Activated naive CD4-positive, alpha-beta T cell treated with anti-CD3 and anti-CD28 coated beads, Interleukin-2, amount 50 U/mL, for 16 hours (primary cell): Measurements from ENCODE around the gene MYBPC3.

ENCODE experiments used
- DNase-seq: peaks from one replicate; pipeline ENCODE4 v3.0.0-alpha.2; 2020

Gene MYBPC3

DNA sequence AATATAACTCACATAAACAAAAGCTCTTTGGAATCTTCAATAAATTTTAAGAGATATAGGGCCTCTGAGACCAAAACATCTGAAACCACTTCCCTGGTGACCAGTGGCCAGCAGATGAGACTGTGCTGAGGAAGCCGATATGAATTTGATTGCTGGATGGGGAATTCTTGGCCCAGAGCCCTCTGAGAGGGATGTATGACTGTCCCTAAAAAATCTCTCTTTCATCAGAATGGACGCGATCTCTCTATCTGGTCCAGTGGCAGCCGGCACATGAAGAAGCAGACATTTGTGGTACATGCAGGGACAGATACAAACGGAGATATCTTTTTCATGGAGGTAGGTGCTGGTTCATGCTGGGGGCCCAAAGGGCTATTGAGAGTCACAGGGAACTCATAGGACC, 37.5 kb downstream of the MYBPC3 start:
- DNase-seq, result no peak

DNA sequence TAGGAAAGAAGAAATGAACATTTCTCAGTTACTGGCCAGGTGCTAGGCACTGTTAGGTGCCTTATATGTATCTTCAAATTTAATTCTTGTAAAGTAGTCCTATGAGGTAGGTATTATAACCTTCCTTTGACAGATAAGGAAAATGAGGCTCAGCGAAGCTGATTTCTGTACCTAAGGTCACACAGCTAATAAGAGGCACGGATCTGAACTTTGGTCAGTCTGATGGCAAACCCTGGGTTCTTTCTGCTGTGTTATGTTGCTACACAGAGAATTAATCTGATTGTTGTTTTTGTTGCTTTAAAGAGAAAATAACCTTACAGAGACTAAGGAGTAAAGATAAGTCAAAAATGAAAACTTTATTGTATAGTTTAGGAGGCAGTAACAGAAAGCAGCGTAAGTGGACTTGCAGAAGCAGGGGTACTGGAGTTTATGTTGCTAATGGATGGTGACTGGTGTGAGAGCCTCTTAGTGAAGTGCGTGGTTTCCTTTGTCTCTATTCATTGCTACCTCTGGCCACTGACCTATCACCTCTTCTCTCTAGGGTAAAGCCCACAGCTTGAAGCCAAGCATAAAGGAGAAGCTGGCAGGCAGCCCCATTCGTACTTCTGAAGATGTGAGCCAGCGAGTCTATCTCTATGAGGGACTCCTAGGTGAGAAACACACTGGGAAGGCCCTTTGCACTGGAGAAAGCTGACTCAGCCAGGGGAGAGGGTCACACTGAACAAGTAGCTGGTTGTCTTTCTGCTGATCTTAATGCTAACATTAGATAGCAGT, 44.3 kb downstream of the MYBPC3 start:
- DNase-seq, result no peak

DNA sequence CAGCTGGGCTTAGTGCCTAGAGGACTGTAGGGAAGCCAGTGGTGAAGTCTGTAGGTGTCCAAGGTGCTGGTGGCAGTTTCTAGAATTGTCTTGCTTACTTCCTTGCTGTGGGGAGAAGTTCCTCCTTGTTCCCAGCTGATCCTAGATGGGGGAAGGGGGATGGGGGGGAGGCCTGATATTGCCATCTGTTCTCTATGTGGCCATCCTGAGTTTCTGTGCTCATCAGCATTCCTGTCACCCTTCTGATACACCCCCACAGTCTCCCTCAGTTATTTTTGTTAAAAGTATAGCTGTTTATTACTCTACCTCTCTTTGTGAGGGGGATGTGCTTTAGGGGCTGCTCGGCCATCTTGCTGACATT, 46.0 kb downstream of the MYBPC3 start:
- no peak for DNase-seq

DNA sequence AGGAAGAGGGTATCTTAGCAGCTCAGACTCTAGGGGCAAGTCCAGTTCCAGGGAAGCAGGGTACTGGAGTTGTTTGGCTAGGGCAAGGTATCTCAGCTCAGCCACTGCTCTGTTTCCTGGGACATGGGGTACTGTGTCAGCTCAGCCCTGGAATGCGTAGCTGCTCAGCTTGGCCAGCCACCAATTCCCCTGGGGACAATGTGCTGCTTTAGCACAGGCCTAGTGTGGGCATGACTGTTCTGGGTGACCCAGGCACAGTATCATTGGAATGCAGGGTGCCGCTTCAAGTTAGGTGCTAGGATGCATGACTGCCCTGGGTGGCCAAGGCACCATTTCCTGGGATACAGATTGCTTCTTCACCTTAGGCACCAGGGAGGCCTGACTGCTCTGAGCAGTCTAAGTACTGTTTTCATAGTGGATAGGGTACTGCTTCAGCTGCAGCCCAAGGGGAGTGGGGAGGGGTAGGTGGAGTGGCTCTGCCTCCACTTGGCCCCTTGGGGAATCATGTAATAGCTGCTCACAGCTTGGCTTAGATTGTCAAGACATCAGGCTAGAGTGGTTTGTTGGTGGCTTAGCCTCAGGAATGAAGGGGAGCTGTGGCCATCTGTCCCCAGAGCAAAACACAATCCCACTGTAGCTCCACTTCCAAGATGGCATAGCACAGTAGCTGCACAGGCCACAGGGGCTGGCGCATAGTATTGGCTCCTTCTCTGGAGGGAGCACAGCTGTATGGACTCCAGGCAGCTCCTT, 46.6 kb downstream of the MYBPC3 start:
- DNase-seq, result no peak

DNA sequence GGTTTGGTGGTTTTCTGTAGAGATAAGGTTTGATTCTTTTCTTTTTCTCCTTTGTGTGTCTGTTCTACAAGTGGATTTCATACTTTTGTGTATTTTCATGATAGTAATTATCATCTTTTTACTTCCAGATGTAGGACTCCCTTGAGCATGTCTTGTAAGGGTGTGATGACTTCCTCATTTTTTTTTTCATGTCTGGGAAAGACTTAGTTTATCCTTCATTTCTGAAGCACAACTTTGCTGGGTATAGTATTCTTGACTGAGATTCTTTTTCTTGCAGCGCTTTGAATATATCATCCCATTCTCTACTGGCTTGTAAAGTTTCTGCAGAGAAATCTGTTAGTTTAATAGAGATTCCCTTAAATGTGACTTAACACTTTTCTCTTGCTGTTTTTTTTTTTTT, 49.6 kb downstream of the MYBPC3 start:
- no peak for DNase-seq

DNA sequence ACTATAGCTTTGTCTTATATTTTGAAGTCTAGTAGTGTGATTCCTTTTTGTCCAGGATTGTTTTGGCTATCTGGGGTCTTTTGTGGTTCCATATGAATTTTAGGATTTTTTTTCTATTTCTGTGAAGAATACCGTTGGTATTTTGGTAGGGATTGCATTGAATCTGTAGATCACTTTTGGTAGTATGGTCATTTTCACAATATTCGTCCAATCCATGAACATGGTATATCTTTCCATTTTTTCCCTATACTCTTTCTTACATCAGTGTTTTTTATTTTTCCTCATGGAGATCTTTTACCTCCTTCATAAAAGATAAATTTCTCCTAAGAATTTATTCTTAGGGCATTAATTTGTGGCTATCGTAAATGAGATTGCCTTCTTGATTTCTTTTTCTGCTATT, 53.4 kb downstream of the MYBPC3 start:
- DNase-seq, result no peak

DNA sequence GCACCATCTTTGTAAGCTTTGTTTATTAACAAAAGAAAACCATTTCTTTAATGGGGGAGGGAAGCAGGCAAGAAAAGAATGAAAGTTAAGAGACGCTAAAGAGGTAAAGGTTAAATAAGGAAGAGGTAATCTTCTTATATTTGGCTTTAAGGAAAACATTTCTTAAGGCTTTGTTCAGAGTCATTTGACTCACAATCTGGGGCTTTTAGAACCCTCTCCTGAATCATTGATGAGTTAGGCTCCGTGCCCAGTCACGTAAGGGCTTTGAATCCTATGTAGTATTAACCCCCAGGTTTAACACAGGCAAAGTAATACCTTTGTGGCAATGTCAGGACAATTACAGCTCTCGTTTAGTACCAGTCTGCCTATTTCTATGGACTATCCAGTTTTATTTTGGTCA, 56.5 kb downstream of the MYBPC3 start:
- no peak for DNase-seq

DNA sequence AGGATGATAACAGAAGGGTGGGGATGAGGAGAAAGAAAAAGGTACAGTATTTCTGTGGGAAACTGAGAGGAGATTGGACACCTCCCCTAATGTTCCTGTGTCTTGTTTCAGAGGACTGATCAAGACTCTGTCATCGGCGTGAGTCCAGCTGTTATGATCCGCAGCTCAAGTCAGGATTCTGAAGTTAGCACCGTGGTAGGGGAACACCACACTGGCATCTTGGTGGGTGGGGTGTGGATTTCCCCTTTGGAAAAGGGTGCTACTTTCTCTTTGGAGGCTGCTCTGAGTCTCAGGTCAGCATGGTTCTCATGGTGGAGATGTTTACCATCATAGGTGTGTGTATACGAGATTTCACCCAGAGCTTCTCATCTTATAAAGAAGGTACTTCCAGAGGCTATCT, 57.1 kb downstream of the MYBPC3 start:
- no peak for DNase-seq

DNA sequence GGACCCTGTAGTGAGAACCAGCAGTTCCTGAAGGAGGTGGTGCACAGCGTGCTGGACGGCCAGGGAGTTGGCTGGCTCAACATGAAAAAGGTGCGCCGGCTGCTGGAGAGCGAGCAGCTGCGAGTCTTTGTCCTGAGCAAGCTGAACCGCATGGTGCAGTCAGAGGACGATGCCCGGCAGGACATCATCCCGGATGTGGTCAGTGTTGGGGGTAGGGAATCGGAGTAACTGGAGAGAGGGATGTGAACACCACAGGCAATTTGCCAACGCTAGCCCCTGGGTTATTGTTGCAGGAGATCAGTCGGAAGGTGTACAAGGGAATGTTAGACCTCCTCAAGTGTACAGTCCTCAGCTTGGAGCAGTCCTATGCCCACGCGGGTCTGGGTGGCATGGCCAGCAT, 62.6 kb downstream of the MYBPC3 start:
- no peak for DNase-seq

DNA sequence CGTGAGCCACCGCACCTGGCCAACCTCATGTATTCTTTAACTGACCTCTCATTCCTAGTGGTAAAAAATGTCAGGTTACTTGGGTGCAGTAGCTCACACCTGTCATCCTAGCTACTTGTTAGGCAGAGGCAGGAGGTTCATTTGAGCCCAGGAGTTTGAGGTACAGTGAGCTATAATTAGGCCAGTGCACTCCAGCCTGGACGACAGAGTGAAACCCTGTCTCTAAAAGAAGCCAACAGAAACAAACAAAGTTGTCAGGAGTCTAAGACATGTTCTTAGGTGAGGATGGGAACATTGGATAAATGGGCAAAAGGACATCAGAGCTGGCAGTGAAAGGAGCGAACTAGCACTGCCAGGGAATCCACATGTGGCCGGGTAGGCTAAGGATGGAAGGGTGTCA, 64.4 kb downstream of the MYBPC3 start:
- no peak for DNase-seq

DNA sequence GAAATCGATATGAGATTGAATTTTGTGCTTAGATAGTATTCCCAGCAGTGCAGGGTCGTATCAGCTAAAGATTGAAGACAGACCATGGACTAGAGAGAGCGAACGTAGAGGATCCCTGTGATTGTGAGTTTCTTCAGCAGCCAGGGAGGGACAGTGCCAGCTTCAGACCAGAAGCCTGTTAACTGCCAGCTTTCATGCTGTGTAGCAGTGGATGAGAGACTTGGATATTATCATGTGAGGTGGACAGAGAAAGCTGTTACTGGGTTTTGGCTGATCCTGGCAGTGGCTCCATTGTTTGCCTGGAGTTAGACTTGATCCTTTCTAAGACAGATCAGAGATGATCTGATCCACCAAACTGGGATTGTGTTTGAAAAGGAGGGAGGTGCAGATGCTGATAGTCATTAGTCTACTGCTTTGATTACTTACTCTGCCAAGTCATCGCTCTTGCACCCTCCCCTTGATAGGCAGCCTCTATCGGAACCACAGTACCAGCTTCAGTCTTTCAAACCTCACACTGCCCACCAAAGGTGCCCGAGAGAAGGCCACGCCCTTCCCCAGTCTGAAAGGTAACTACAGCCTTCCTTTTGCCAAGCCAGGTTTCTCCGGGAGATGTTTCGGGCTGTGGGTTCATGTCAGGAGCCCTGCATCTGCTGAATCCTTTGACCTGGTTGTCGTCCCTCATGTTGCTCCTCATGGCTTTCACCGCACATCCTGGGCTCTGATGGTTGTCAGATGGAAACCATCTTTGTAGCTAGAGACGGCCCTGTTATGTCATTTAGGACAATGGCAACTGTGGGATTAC, 66.3 kb downstream of the MYBPC3 start:
- DNase-seq, result no peak

DNA sequence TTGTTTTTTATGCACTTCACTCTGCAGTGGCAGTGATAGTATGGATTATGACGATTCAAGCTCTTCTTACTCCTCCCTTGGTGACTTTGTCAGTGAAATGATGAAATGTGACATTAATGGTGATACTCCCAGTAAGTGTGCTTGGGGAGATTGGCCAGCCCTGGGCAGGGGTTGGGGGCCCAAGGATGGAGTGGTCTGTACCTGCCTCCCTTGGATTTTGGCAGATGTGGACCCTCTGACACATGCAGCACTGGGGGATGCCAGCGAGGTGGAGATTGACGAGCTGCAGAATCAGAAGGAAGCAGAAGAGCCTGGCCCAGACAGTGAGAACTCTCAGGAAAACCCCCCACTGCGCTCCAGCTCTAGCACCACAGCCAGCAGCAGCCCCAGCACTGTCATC, 68.4 kb downstream of the MYBPC3 start:
- DNase-seq, result no peak

DNA sequence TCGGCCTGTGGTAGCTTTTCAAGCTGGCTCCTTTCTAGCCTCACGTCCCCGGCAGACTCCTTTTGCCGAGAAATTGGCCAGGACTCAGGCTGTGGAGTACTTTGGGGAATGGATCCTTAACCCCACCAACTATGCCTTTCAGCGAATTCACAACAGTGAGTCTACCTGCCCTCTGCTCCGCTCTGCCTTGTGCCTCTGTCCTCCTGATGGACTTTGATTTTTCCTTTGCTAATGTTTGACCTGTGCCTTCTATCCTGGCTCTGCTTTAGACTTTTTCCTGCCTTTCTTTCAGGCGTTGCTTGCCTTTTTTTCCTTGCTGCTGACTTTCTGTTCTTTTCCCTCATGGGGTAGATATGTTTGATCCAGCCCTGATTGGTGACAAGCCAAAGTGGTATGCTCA, 70.0 kb downstream of the MYBPC3 start:
- DNase-seq, result no peak
